ENCODE measurements around the gene BRDT. TPM values are rescaled to one million over a fixed set of nuclear protein-coding genes. Genes with fewer than 3 reads are reported as not detected.

Gene BRDT
- total and polyA plus RNA-seq, 2 of the 8 experiments (the other 6 are each of a cell fraction or from before 2014, with no cell fraction given): 0.08 TPM; not detected in 1

- no peak overlapping the region for H2AK5ac ChIP-seq (ENCODE audit: low read depth, low read length)
- H2AFZ ChIP-seq (ENCODE audit: low read length): no peak overlapping the region
- H3K27me3 ChIP-seq (replicated peaks in 1 of 4; ENCODE audit: control insufficient read depth in 3 of 4, extremely low read depth in 1 of 4, insufficient read depth in 3 of 4, low read length in 3 of 4): no peaks in the 10 kb centered on the region
- H3K27ac ChIP-seq (ENCODE audit: low read depth, low read length): no peak overlapping the region
- no peak overlapping the region for H2BK5ac ChIP-seq (ENCODE audit: low read depth, low read length)
- no peaks in the 10 kb centered on the region for H3K9me3 ChIP-seq (ENCODE audit: insufficient read depth in 2 of 2, low read depth in 1 of 2, low read length in 1 of 2)
- H3K79me1 ChIP-seq (ENCODE audit: low read depth, low read length): no peaks in the 10 kb centered on the region
- TF ChIP-seq RAD21 (IDR thresholded peaks at IDR 0.05 in 1 of 2, conservative IDR thresholded peaks at IDR 0.05 in 1 of 2; ENCODE audit: low read depth in 2 of 2, low read length in 2 of 2) (no peak), KDM1A (IDR thresholded peaks at IDR 0.05; ENCODE audit: borderline replicate concordance, low read length) (no peak)
- H2BK15ac ChIP-seq (ENCODE audit: low read length): no peak overlapping the region
- no peaks in the 10 kb centered on the region for H3K36me3 ChIP-seq (ENCODE audit: control insufficient read depth in 2 of 4, insufficient read depth in 4 of 4, low read length in 3 of 4)
- H3K14ac ChIP-seq (ENCODE audit: insufficient read length): no peak overlapping the region
- no peaks in the 10 kb centered on the region for H3K23me2 ChIP-seq (ENCODE audit: low read depth, low read length)
- ChIA-PET POLR2A (ENCODE audit: partially characterized antibody) (no interaction called here), CTCF (ENCODE audit: partially characterized antibody) (no interaction called here)
- DNase-seq (ENCODE audit: low read depth in 1 of 2, low spot score in 2 of 2) (no peak), FAIRE-seq (no peak)
- H4K91ac ChIP-seq (replicated peaks; ENCODE audit: insufficient read length, low read length): no peak overlapping the region
- H3K18ac ChIP-seq (ENCODE audit: extremely low read depth, low read length): no peak overlapping the region
- no peak overlapping the region for H2BK120ac ChIP-seq (replicated peaks; ENCODE audit: low read depth, low read length)
- H3K9ac ChIP-seq (replicated peaks in 1 of 4; ENCODE audit: extremely low read depth in 1 of 4, low read depth in 3 of 4, low read length in 3 of 4): no peak overlapping the region
- H4K8ac ChIP-seq (ENCODE audit: extremely low read depth, insufficient read depth, low read length): no peak overlapping the region
- H3K4me1 ChIP-seq (replicated peaks in 1 of 4; ENCODE audit: control insufficient read depth in 3 of 4, insufficient read depth in 4 of 4, low read length in 3 of 4): peaks cover 0 to 4% (median 0%) of the 10 kb centered on the region in 4 experiments; a peak in 3 of 7 replicates
- 89% methylated on average over 3 of the region's 4 CpGs; no CpG with 5 or more reads in 1 of the 2 experiments for WGBS, 2 experiments (ENCODE audit: extremely low coverage in 1 of 2, insufficient coverage in 1 of 2, insufficient read length in 1 of 2, insufficient replicate concordance in 2 of 2, low coverage in 1 of 2, low lambda C conversion rate in 2 of 2, missing lambda C conversion rate in 1 of 2)
- no peak overlapping the region for H3K4ac ChIP-seq (replicated peaks; ENCODE audit: insufficient read length, low read depth, low read length)
- H3K4me2 ChIP-seq (ENCODE audit: insufficient read depth in 1 of 2, low read depth in 2 of 2, low read length in 2 of 2): no peak overlapping the region
- no peak overlapping the region for H2BK12ac ChIP-seq (ENCODE audit: low read depth, low read length)
- no peak overlapping the region for H2BK20ac ChIP-seq (ENCODE audit: low read length)
- H4K5ac ChIP-seq (ENCODE audit: insufficient read length, low read depth, low read length): no peak overlapping the region
- no peak overlapping the region for H3K23ac ChIP-seq (ENCODE audit: insufficient read length)
- H3K4me3 ChIP-seq (ENCODE audit: extremely low read depth in 1 of 4, insufficient read depth in 2 of 4, low read depth in 3 of 4, low read length in 4 of 4): no peak overlapping the region
- H3K79me2 ChIP-seq (ENCODE audit: control insufficient read depth in 1 of 2, insufficient read depth in 2 of 2, low read length in 2 of 2): no peaks in the 10 kb centered on the region
- H4K20me1 ChIP-seq (replicated peaks in 1 of 2; ENCODE audit: control insufficient read depth in 1 of 2, insufficient read depth in 2 of 2, low read length in 2 of 2): no peaks in the 10 kb centered on the region
- no peak overlapping the region for H3K56ac ChIP-seq (replicated peaks; ENCODE audit: insufficient read length, low read depth, low read length)
These were observed 33.2 kb upstream of the BRDT start for GRCh38 chr1:91916046-91916445.
